H9 (cell line): ENCODE results near the gene KCNAB1. TPM values are rescaled to one million over a fixed set of nuclear protein-coding genes. Genes with fewer than 3 reads are reported as not detected.

Source experiments
- DNase-seq: peaks from one replicate; pipeline ENCODE4 v3.0.0-alpha.2; 2017
- H2AFZ ChIP-seq: one replicate; pipeline ENCODE4 v1.6.1; 2013; ENCODE audit warnings: mild to moderate bottlenecking, low read length, control low read depth, moderate library complexity
- H2AK5ac ChIP-seq: 2 replicates; pipeline ENCODE4 v1.6.1; 2013; ENCODE audit warnings: low read length, control low read depth, mixed read lengths; ENCODE audit not compliant: insufficient read length
- H2BK120ac ChIP-seq: one replicate; pipeline ENCODE4 v1.6.1; 2013; ENCODE audit warnings: low read depth, mild to moderate bottlenecking, low read length, control low read depth, inconsistent platforms; ENCODE audit not compliant: poor library complexity, severe bottlenecking
- H2BK12ac ChIP-seq: 2 replicates; pipeline ENCODE4 v1.6.1; 2013; ENCODE audit warnings: low read length, control low read depth, mixed read lengths, low read depth; ENCODE audit not compliant: insufficient read length
- H2BK15ac ChIP-seq: 2 replicates; pipeline ENCODE4 v1.6.1; 2013; ENCODE audit warnings: low read depth, low read length, control low read depth
- H2BK20ac ChIP-seq: one replicate; pipeline ENCODE4 v1.6.1; 2013; ENCODE audit warnings: low read depth, mild to moderate bottlenecking, low read length, control low read depth, inconsistent platforms; ENCODE audit not compliant: poor library complexity, severe bottlenecking
- H2BK5ac ChIP-seq: 2 replicates; pipeline ENCODE4 v1.6.1; 2013; ENCODE audit warnings: low read length, control low read depth, mixed read lengths; ENCODE audit not compliant: insufficient read length
- H3K14ac ChIP-seq: 2 replicates; pipeline ENCODE4 v1.6.1; 2013; ENCODE audit warnings: low read length, control low read depth; ENCODE audit not compliant: insufficient read depth
- H3K18ac ChIP-seq: 2 replicates; pipeline ENCODE4 v1.6.1; 2013; ENCODE audit warnings: low read depth, mild to moderate bottlenecking, mixed read lengths, low read length, control low read depth; ENCODE audit not compliant: insufficient read length
- H3K23ac ChIP-seq: 2 replicates; pipeline ENCODE4 v1.6.1; 2013; ENCODE audit warnings: low read length, control low read depth, mixed read lengths, low read depth; ENCODE audit not compliant: insufficient read length
- H3K23me2 ChIP-seq: 2 replicates; pipeline ENCODE4 v1.6.1; 2013; ENCODE audit warnings: low read depth, mild to moderate bottlenecking, mixed read lengths, low read length, control low read depth; ENCODE audit not compliant: insufficient read length, poor library complexity, severe bottlenecking
- H3K27ac ChIP-seq: 2 replicates; pipeline ENCODE4 v1.5.1; 2013; ENCODE audit warnings: low read length, control low read depth, mixed read lengths, low read depth; ENCODE audit not compliant: insufficient read length
- H3K27me3 ChIP-seq: 2 replicates; pipeline ENCODE4 v1.6.1; 2013; ENCODE audit warnings: low read length, control low read depth, inconsistent platforms; ENCODE audit not compliant: insufficient read depth
- H3K4ac ChIP-seq: 2 replicates; pipeline ENCODE4 v1.6.1; 2013; ENCODE audit warnings: low read depth, mild to moderate bottlenecking, control low read depth, inconsistent platforms, low read length, moderate library complexity
- H3K4me1 ChIP-seq: 2 replicates; pipeline ENCODE4 v1.6.1; 2013; ENCODE audit warnings: low read length, control low read depth, inconsistent platforms; ENCODE audit not compliant: insufficient read depth
- H3K4me2 ChIP-seq: 2 replicates; pipeline ENCODE4 v1.6.1; 2013; ENCODE audit warnings: low read length, control low read depth, mixed read lengths; ENCODE audit not compliant: insufficient read length, insufficient read depth
- H3K56ac ChIP-seq: 2 replicates; pipeline ENCODE4 v1.6.1; 2013; ENCODE audit warnings: low read depth, mild to moderate bottlenecking, mixed read lengths, low read length, control low read depth; ENCODE audit not compliant: insufficient read length
- H3K79me1 ChIP-seq: 2 replicates; pipeline ENCODE4 v1.6.1; 2013; ENCODE audit warnings: low read depth, mild to moderate bottlenecking, moderate library complexity, low read length, control low read depth, inconsistent platforms; ENCODE audit not compliant: insufficient read depth, poor library complexity, severe bottlenecking
- H3K79me2 ChIP-seq: 2 replicates; pipeline ENCODE4 v1.6.1; 2013; ENCODE audit warnings: low read length, control low read depth, inconsistent platforms; ENCODE audit not compliant: insufficient read depth
- H3K9ac ChIP-seq: 2 replicates; pipeline ENCODE4 v1.6.1; 2013; ENCODE audit warnings: low read length, control low read depth, mixed read lengths; ENCODE audit not compliant: insufficient read length; ENCODE audit errors: extremely low read depth
- H3K9me3 ChIP-seq: one replicate; pipeline ENCODE4 v1.6.1; 2013; ENCODE audit warnings: low read depth, low read length, inconsistent platforms; ENCODE audit not compliant: control insufficient read depth
- H3T11ph ChIP-seq: one replicate; pipeline ENCODE4 v1.6.1; 2013; ENCODE audit warnings: mild to moderate bottlenecking, low read length, control low read depth, inconsistent platforms
- H4K20me1 ChIP-seq: one replicate; pipeline ENCODE4 v1.6.1; 2013; ENCODE audit not compliant: control insufficient read depth, insufficient read length, insufficient read depth
- H4K5ac ChIP-seq: 2 replicates; pipeline ENCODE4 v1.6.1; 2013; ENCODE audit warnings: low read depth, mild to moderate bottlenecking, mixed read lengths, low read length, control low read depth; ENCODE audit not compliant: insufficient read length
- H4K8ac ChIP-seq: replicated peaks from 2 replicates; pipeline ENCODE4 v1.6.1; 2013; ENCODE audit warnings: low read length, control low read depth, mixed read lengths, low read depth; ENCODE audit not compliant: insufficient read length
- H4K91ac ChIP-seq: 2 replicates; pipeline ENCODE4 v1.6.1; 2013; ENCODE audit warnings: low read depth, mild to moderate bottlenecking, moderate library complexity, mixed read lengths, low read length, control low read depth; ENCODE audit not compliant: insufficient read length
- H3K27ac Mint-ChIP-seq, 3 experiments: 2 replicates in 2 of 3; 3 replicates in 1 of 3; pipeline ENCODE4 v1.8.0; 2020 to 2021; ENCODE audit warnings: mixed read lengths in 3 of 3, mild to moderate bottlenecking in 1 of 3, moderate library complexity in 1 of 3
- H3K27me3 Mint-ChIP-seq: 2 replicates; pipeline ENCODE4 v1.8.0; 2021; ENCODE audit warnings: low read depth, mild to moderate bottlenecking, moderate library complexity, mixed read lengths
- H3K36me3 Mint-ChIP-seq, 3 experiments: 2 replicates in 2 of 3; 3 replicates in 1 of 3; pipeline ENCODE4 v1.8.0; 2020 to 2021; ENCODE audit warnings: low read depth in 3 of 3, mixed read lengths in 3 of 3; ENCODE audit not compliant: insufficient read depth in 1 of 3
- H3K4me1 Mint-ChIP-seq, 2 experiments: 2 replicates each; pipeline ENCODE4 v1.8.0; 2020; ENCODE audit warnings: mixed read lengths in 2 of 2
- H3K4me3 Mint-ChIP-seq, 2 experiments: 2 replicates in 1 of 2; 3 replicates in 1 of 2; pipeline ENCODE4 v1.8.0; 2020 to 2021; ENCODE audit warnings: mild to moderate bottlenecking in 2 of 2, mixed read lengths in 2 of 2, moderate library complexity in 1 of 2
- H3K9me3 Mint-ChIP-seq, 2 experiments: 2 replicates in 1 of 2; 3 replicates in 1 of 2; pipeline ENCODE4 v1.8.0; 2020; ENCODE audit warnings: mild to moderate bottlenecking in 2 of 2, mixed read lengths in 2 of 2, moderate library complexity in 1 of 2
- CTCF ChIP-seq: fragments of 200-600 bp; sonication (generic); conservative IDR thresholded peaks from 3 replicates; pipeline ENCODE4 v1.8.0; 2021; ENCODE audit warnings: antibody characterized with exemption, mild to moderate bottlenecking
- WGBS: extraction: QIAGEN DNeasy Blood & Tissue Kit; methylation state at CpG from one replicate; pipeline ENCODE4 v1.1.7; 2013; ENCODE audit warnings: missing lambda C conversion rate, low lambda C conversion rate, mixed read lengths; ENCODE audit not compliant: insufficient read length; ENCODE audit errors: extremely low coverage; 5-methylcytosine and 5-hydroxymethylcytosine counted together
- total RNA-seq: library from RNA; stranded (reverse); gene quantifications from 2 replicates; pipeline ENCODE4 v1.2.1, GENCODE V29; 2021

The KCNAB1 gene
- total RNA-seq, 1 experiment from 2014 or later = 3.7 TPM

DNA sequence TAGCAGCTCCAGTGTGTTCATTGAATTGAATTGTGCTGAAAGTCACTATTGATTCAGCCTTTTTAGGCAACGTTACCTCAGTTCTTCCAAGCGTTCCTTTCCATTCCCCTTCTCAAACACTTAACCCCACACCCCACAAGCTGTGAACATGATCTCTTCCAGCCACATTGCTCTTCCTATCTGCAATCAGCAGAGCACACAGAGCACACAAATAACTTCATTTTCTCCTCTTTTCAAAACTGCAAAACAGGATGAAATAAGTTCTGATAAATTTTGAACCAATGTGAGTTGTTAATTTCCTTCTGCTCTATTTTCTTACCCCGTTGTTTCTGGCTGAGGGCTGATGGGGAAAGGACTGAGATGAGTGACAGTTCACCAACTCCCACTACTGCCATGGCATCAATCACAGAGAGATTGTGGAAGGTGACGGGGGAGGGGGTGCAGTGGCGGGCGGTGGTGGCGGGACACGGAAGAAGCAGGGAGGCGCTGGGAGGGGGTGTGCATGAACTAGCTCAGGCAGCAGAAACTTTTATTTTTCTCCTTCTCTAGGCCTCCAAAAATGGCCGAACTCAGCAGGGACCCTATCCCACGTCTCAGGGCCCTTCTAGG lies 287.3 kb downstream of the KCNAB1 start:
- no peak overlapping the region for H3K27ac Mint-ChIP-seq
- no peak overlapping the region for H3K56ac ChIP-seq
- WGBS = no CpG with 5 or more reads among the region's 11 CpGs

More for the DNA sequence above, 287.3 kb downstream of the KCNAB1 start:
- H2BK12ac ChIP-seq = no peak overlapping the region
- no peak for DNase-seq
- H3K23me2 ChIP-seq = no peaks in the 10 kb centered on the region
- H4K20me1 ChIP-seq = no peaks in the 10 kb centered on the region
- H3K14ac ChIP-seq = no peak overlapping the region
- Mint-ChIP-seq H3K4me3 (no peak overlapping the region), H3K4me1 (peaks cover 21 to 24% of the 10 kb centered on the region in 2 experiments), H3K27me3 (no peaks in the 10 kb centered on the region), H3K9me3 (no peaks in the 10 kb centered on the region; a peak in 1 of 5 replicates), H3K36me3 (no peaks in the 10 kb centered on the region)
- no peak for TF ChIP-seq CTCF
- no peak overlapping the region for H3K27ac ChIP-seq
- H3K9ac ChIP-seq = no peak overlapping the region
- no peak overlapping the region for H4K8ac ChIP-seq
- no peak overlapping the region for H3K18ac ChIP-seq
- H2BK5ac ChIP-seq = no peak overlapping the region
- H4K91ac ChIP-seq = no peak overlapping the region
- no peaks in the 10 kb centered on the region for H3K9me3 ChIP-seq
- H2AK5ac ChIP-seq = no peak overlapping the region
- H2BK20ac ChIP-seq = no peak overlapping the region
- no peak overlapping the region for H2BK15ac ChIP-seq
- H3K4me1 ChIP-seq = no peaks in the 10 kb centered on the region
- no peak overlapping the region for H3T11ph ChIP-seq
- H3K23ac ChIP-seq = no peak overlapping the region
- H3K79me1 ChIP-seq = no peaks in the 10 kb centered on the region
- H3K27me3 ChIP-seq = no peaks in the 10 kb centered on the region
- H2BK120ac ChIP-seq = no peak overlapping the region
- H4K5ac ChIP-seq = no peak overlapping the region
- H3K4me2 ChIP-seq = no peak overlapping the region
- no peak overlapping the region for H2AFZ ChIP-seq
- H3K79me2 ChIP-seq = no peaks in the 10 kb centered on the region
- no peak overlapping the region for H3K4ac ChIP-seq
